ENCODE results near the gene FNBP1. TPM values are rescaled to one million over a fixed set of nuclear protein-coding genes. Genes with fewer than 3 reads are reported as not detected.
A peak's percentile ranks its signal among the peaks of the same experiment; 100 is the strongest.

FNBP1 gene
- total and polyA plus RNA-seq, 10 of the 15 experiments (the other 5 are each of a cell fraction or from before 2014, with no cell fraction given): 64.5 to 353 (median 179) TPM

- Histone ChIP-seq H3K9ac (ENCODE audit: control insufficient read depth, insufficient read depth, low read length) (peak overlapping the region; percentile 80), H3K79me2 (ENCODE audit: control insufficient read depth, insufficient read depth, low read length) (peaks cover 97% of the 10 kb centered on the region), H3K27me3 (replicated peaks in 1 of 2; ENCODE audit: control insufficient read depth in 2 of 2, insufficient read depth in 2 of 2, low read length in 1 of 2) (no peaks in the 10 kb centered on the region), H3K4me3 (peak overlapping the region; percentile 28), H2AFZ (ENCODE audit: control insufficient read depth, low read depth, low read length) (no peak overlapping the region), H3K4me1 (ENCODE audit: control insufficient read depth, insufficient read depth, low read length) (peaks cover 57% of the 10 kb centered on the region), H3K9me3 (replicated peaks; ENCODE audit: control insufficient read depth, insufficient read depth, low read length) (peaks cover 7% of the 10 kb centered on the region; the same call in 2 of the 3 replicates), H3K27ac (ENCODE audit: control insufficient read depth, insufficient read depth) (peak overlapping the region; percentile 100), H4K20me1 (ENCODE audit: control insufficient read depth, insufficient read depth) (no peaks in the 10 kb centered on the region), H3K36me3 (ENCODE audit: control insufficient read depth in 2 of 2, insufficient read depth in 2 of 2, low read length in 1 of 2) (peaks cover 11 to 16% of the 10 kb centered on the region in 2 experiments), H3K4me2 (ENCODE audit: control insufficient read depth, insufficient read depth) (peak overlapping the region; percentile 90)
- intact Hi-C loops (cut with micrococcal nuclease; ENCODE audit: unreplicated experiment): no loop called here
- ChIA-PET POLR2A (interaction anchor here (0.8 to 12.8 kb wide), 9 partner anchors 9 to 57 kb away, joined by 3 to 247 read pairs (median 4); partner anchors contain the start of gene FNBP1), CTCF (interaction anchor here (1.0 kb wide), 1 partner anchor 8 kb away, joined by 3 read pairs; no protein-coding TSS in a partner anchor), RAD21 (ENCODE audit: unreplicated experiment) (interaction anchor here (0.9 to 17.1 kb wide), 5 partner anchors 23 to 141 kb away, joined by 4 to 418 read pairs (median 7); no protein-coding TSS in a partner anchor), SMC1A (ENCODE audit: uncharacterized antibody, unreplicated experiment) (interaction anchor here (1.1 to 23.6 kb wide), 10 partner anchors 13 to 102 kb away, joined by 3 to 763 read pairs (median 9); no protein-coding TSS in a partner anchor)
- no TSS peak for BruUV-seq (replicated peaks)
- DNase-seq (ENCODE audit: low read depth, low spot score) (no peak), FAIRE-seq (no peak), ATAC-seq (peak; percentile 43)
- WGBS (ENCODE audit: insufficient coverage, insufficient replicate concordance, low lambda C conversion rate, missing lambda C conversion rate): 1% methylated on average over 8 of the region's 8 CpGs
- in situ Hi-C loops (cut with MboI): no loop called here
- TF ChIP-seq ATF2 (IDR thresholded peaks at IDR 0.05; ENCODE audit: low read length) (peak; percentile 58), NR2C1 (IDR thresholded peaks at IDR 0.05) (no peak), IRF4 (IDR thresholded peaks at IDR 0.05; ENCODE audit: low read depth, low read length) (peak; percentile 79), TCF7 (IDR thresholded peaks at IDR 0.05; ENCODE audit: borderline replicate concordance) (0 out of 2 replicates have a peak, but pooled peaks have one; percentile 13), MLLT1 (IDR thresholded peaks at IDR 0.05) (no peak), NFYB (IDR thresholded peaks at IDR 0.05; ENCODE audit: insufficient read depth, low read depth, low read length) (no peak), POLR2AphosphoS5 (IDR thresholded peaks at IDR 0.05; ENCODE audit: low read length) (peak; percentile 86), RUNX3 (IDR thresholded peaks at IDR 0.05; ENCODE audit: low read length) (peak; percentile 59), EED (IDR thresholded peaks at IDR 0.05; ENCODE audit: low read depth) (peak; percentile 94), TCF3 (IDR thresholded peaks at IDR 0.05; ENCODE audit: borderline replicate concordance, insufficient read depth, low read depth, low read length) (no peak), NFIC (IDR thresholded peaks at IDR 0.05; ENCODE audit: low read depth, low read length) (peak; percentile 51; the same call in 1 of the 2 replicates), IKZF1 (conservative IDR thresholded peaks at IDR 0.05) (no peak), SUPT20H (IDR thresholded peaks at IDR 0.05; ENCODE audit: borderline replicate concordance, control insufficient read depth, low read depth, low read length) (no peak), CREM (IDR thresholded peaks at IDR 0.05; ENCODE audit: low read depth) (peak; percentile 58), POLR2A (IDR thresholded peaks at IDR 0.05; ENCODE audit: low read depth, low read length) (peak; percentile 56; the same call in 1 of the 2 replicates), BMI1 (IDR thresholded peaks at IDR 0.05; ENCODE audit: borderline replicate concordance) (no peak), MYC (IDR thresholded peaks at IDR 0.05; ENCODE audit: insufficient read depth, insufficient read length, insufficient replicate concordance, low read length, severe bottlenecking) (no peak), CREB1 (IDR thresholded peaks at IDR 0.05; ENCODE audit: low read depth) (peak; percentile 16; the same call in 1 of the 2 replicates), MTA3 (IDR thresholded peaks at IDR 0.05; ENCODE audit: borderline replicate concordance, low read length) (peak; percentile 82; the same call in 1 of the 2 replicates), SKIL (IDR thresholded peaks at IDR 0.05; ENCODE audit: low read depth, poor library complexity, severe bottlenecking) (peak; percentile 60), YY1 (IDR thresholded peaks at IDR 0.05; ENCODE audit: low read depth, low read length) (0 out of 2 replicates have a peak, but pooled peaks have one; percentile 60)
Measured at GRCh38 chr9:129987047-129987446, 55.9 kb downstream of the FNBP1 start.
